Retinal pigment epithelial cell (primary cell): ENCODE data around the gene ANKMY1.
"Not testable (repeated sequence)": the region's sequence is repeated elsewhere in the genome, so short reads cannot be mapped to it uniquely, and the experiment has no call there.

Source experiments
- DNase-seq: peaks from one replicate; pipeline ENCODE4 v3.0.0-alpha.2; 2010; ENCODE audit warnings: low read depth
- H3K4me3 ChIP-seq: 2 replicates; pipeline ENCODE4 v1.5.1; 2011; ENCODE audit warnings: mild to moderate bottlenecking, low read length, control low read depth, moderate library complexity
- TF ChIP-seq, protein P1 (sequence below): conservative IDR thresholded peaks from 2 replicates; pipeline ENCODE4 v1.5.1; 2011; ENCODE audit warnings: low read depth, low read length, control low read depth, inconsistent platforms

Gene ANKMY1

DNA sequence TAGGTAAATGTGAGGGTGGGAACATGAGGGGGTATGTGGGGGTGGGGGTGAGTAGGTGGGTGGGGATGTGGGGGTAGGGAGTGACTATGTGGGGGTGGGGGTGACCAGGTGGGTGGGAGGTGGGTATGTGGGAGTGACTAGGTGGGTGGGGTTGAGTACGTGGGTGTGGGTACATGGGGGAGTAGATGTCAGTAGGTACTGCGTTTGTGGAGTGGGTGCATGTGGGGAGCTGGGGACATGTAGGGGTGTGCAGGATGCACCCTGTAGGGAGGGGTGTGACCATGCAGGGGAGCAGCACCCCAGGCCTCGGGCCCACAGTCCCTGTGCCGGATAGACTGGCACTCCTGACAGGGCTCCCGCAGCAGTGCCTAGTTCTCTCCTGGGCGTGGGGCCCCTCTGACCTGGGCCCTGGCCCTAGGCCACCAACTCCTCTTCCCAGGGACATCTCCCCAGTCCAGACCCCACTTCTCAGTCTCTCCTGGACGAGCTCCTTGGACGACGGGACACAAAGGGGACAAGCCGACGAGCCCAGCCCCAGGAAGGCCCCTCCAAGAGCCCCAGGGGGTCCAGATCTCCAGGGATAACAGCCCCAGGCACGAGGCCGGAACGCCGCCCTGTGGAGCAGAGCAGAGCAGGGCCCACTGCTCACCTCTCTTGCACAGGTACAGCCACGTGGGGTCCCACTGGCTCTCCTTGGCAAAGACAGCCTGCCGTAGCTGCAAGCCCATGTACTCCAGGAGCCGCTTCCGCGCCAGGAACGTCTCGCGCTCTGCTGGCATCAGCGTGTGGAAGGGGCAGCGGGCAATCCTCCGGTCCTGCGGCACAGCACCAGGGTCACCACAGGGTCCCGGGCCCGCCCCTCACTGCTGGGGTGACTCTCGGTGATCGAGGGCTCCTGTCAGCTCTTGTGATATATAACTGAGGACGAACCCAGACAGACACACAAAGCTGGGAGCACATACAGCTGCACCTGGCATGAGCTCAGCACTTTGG is 58.2 kb downstream of the ANKMY1 start:
- TF ChIP-seq, protein P1, sequence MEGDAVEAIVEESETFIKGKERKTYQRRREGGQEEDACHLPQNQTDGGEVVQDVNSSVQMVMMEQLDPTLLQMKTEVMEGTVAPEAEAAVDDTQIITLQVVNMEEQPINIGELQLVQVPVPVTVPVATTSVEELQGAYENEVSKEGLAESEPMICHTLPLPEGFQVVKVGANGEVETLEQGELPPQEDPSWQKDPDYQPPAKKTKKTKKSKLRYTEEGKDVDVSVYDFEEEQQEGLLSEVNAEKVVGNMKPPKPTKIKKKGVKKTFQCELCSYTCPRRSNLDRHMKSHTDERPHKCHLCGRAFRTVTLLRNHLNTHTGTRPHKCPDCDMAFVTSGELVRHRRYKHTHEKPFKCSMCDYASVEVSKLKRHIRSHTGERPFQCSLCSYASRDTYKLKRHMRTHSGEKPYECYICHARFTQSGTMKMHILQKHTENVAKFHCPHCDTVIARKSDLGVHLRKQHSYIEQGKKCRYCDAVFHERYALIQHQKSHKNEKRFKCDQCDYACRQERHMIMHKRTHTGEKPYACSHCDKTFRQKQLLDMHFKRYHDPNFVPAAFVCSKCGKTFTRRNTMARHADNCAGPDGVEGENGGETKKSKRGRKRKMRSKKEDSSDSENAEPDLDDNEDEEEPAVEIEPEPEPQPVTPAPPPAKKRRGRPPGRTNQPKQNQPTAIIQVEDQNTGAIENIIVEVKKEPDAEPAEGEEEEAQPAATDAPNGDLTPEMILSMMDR, result no peak
- no peak overlapping the region for H3K4me3 ChIP-seq

GRCh38 chr2:240498958-240499260 is 58.9 kb downstream of the ANKMY1 start:
- no peak overlapping the region for H3K4me3 ChIP-seq
- TF ChIP-seq, protein P1, result no peak
- DNase-seq, result no peak

More for the DNA sequence above, 58.2 kb downstream of the ANKMY1 start:
- DNase-seq, result no peak

DNA sequence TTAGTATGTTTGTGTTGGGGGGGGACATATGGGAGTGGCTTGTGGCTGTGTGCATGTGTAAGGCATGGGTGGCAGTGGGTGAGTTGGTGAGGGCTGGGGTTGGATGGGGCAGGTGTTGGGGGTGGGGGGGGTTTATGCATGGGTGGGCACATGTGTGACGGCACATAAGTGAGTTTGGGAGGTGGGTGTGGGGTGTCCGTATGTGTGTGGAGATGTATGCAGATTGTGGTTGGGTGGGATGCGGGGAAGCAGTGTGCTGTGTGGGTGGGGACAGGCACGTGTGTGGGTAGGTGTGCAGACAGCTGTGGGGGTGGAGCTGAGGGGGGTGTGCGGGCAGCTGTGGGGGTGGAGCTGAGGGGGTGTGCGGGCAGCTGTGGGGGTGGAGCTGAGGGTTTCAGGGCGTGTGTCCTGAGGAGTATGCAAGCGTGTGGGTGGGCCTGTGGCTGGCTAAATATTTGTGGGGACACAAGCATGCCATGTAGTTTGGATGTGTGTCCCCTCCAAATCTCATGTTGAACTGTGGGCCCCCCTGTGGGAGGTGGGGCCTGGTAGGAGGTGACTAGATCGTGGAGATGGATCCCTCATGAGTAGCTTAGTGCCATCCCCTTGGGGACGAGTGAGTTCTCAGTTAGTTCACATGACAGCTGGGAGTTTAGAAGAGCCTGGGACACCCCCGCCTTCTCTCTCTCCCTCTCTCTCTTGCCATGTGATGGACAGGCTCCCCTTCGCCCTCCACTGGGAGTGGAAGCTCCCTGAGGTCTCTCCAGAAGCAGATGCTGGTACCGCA is 59.4 kb downstream of the ANKMY1 start:
- TF ChIP-seq, protein P1, result no peak
- DNase-seq, result no peak
- no peak overlapping the region for H3K4me3 ChIP-seq

- DNase-seq, result peak; percentile 10
- TF ChIP-seq, protein P1, result peak; percentile 54
- H3K4me3 ChIP-seq, result not testable (repeated sequence)
These were observed 60.7 kb downstream of the ANKMY1 start for GRCh38 chr2:240497082-240497481.

DNA sequence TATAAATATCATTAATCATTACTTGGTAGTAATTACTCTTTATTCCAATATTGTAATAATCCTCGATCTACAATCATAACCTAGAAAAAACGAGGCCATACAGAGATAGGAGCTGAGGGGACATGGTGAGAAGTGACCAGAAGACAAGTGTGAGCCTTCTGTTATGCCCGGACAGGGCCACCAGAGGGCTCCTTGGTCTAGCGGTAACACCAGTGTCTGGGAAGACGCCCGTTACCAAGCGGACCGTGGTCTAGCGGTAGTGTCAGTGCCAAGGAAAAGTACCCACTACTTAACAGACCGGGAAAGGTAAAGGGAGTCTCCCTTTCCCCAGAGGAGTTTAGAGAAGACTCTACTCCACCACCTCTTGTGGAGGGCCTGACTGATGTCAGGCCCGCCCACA is 62.8 kb downstream of the ANKMY1 start:
- TF ChIP-seq, protein P1, result peak; percentile 38
- not testable (repeated sequence) for H3K4me3 ChIP-seq, DNase-seq

DNA sequence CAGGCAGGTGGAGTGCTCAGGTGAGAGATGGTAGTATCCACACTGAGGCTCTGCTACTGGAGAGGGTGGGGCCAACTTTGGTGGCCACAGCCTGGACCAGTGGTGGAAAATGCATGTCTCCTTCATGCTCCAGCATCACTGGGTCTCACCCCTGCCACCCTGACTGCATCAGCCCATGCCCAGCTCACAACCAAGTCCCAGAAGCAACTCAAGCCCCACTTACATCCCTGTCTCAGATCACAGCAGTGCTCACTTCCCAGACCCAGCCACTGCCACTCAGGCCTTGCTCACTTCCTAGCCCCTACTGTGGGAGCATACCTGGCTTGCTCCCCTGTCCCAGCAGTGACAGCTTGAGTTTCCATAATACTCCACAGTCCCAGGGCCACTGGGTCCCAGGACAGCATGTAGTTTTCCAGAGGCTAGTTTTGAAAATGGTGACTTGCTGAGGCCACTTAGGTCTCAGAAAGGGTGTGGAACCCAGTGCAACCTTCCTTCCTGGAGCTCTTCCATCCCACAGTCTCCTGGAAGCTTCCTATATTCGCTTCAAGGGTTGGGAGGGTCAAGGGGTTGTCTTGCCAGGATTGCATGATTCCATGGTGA is 63.5 kb downstream of the ANKMY1 start:
- TF ChIP-seq, protein P1, result no peak
- no peak for DNase-seq
- no peak overlapping the region for H3K4me3 ChIP-seq
